HG03442 (cell line): Measurements from ENCODE around the gene THRAP3.
A peak's percentile ranks its signal among the peaks of the same experiment; 100 is the strongest.

Experiments
- ATAC-seq: cut with Tn5 transposase; IDR thresholded peaks from one replicate; pipeline ENCODE4 v1.9.1; 2021; ENCODE audit warnings: mild to moderate bottlenecking, moderate library complexity; ENCODE audit not compliant: unreplicated experiment

Gene THRAP3

GRCh38 chr1:36323636-36324352 lies 99.6 kb downstream of the THRAP3 start, which contains the start of gene EVA1B:
Gene EVA1B, minus strand, starts transcription at chr1:36323645. Its CDS starts 608 bp downstream, at chr1:36323037.
- ATAC-seq = no peak

GRCh38 chr1:36324353-36324703 lies 100.1 kb downstream of the THRAP3 start:
- no peak for ATAC-seq

- ATAC-seq = no peak
Measured at GRCh38 chr1:36326499-36326898, 102.3 kb downstream of the THRAP3 start.

- no peak for ATAC-seq
Measured at GRCh38 chr1:36327421-36328087, 103.3 kb downstream of the THRAP3 start.

GRCh38 chr1:36328088-36328480 lies 103.8 kb downstream of the THRAP3 start:
- no peak for ATAC-seq

- no peak for ATAC-seq
Measured at GRCh38 chr1:36328713-36329112, 104.5 kb downstream of the THRAP3 start.

GRCh38 chr1:36329817-36330216 lies 105.6 kb downstream of the THRAP3 start:
- no peak for ATAC-seq

- no peak for ATAC-seq
Measured at GRCh38 chr1:36330940-36331339, 106.7 kb downstream of the THRAP3 start.

GRCh38 chr1:36337830-36338229 lies 113.6 kb downstream of the THRAP3 start:
- ATAC-seq = no peak

- ATAC-seq = no peak
Measured at GRCh38 chr1:36339215-36339614, 115.0 kb downstream of the THRAP3 start.

- no peak for ATAC-seq
Measured at GRCh38 chr1:36339615-36340014, 115.4 kb downstream of the THRAP3 start.

- ATAC-seq = no peak
Measured at GRCh38 chr1:36341626-36342320, 117.5 kb downstream of the THRAP3 start.

GRCh38 chr1:36342426-36343185 lies 118.4 kb downstream of the THRAP3 start:
- no peak for ATAC-seq

GRCh38 chr1:36343651-36344394 lies 119.6 kb downstream of the THRAP3 start:
- ATAC-seq = no peak

- no peak for ATAC-seq
Measured at GRCh38 chr1:36344395-36344680, 120.1 kb downstream of the THRAP3 start.

GRCh38 chr1:36345353-36345752 lies 121.1 kb downstream of the THRAP3 start:
- no peak for ATAC-seq

GRCh38 chr1:36346741-36347370 lies 122.6 kb downstream of the THRAP3 start:
- ATAC-seq = no peak

- ATAC-seq = peak; percentile 61
Measured at GRCh38 chr1:36349241-36349671, 125.0 kb downstream of the THRAP3 start.

GRCh38 chr1:36349839-36350238 lies 125.6 kb downstream of the THRAP3 start:
- ATAC-seq = no peak

GRCh38 chr1:36350659-36351226 lies 126.5 kb downstream of the THRAP3 start:
- ATAC-seq = no peak
